SU-DHL-6 (cell line): ENCODE measurements around the gene ATP9B.
A peak's percentile ranks its signal among the peaks of the same experiment; 100 is the strongest.

Experiments
- EZH2phosphoT487 ChIP-seq: fragments of 200-600 bp; sonication (generic), shearing (Covaris generic); conservative IDR thresholded peaks from 2 replicates; pipeline ENCODE4 v1.6.1; 2018; ENCODE audit warnings: mild to moderate bottlenecking, antibody characterized with exemption, low read length, moderate library complexity, mixed read lengths
- TF ChIP-seq, protein P1 (sequence below): fragments of 200-600 bp; sonication (generic); IDR thresholded peaks from one replicate; pipeline ENCODE4 v1.5.1; 2017; ENCODE audit warnings: antibody characterized with exemption, mild to moderate bottlenecking, low read length, moderate library complexity; ENCODE audit not compliant: insufficient read depth, poor library complexity, severe bottlenecking

DNA sequence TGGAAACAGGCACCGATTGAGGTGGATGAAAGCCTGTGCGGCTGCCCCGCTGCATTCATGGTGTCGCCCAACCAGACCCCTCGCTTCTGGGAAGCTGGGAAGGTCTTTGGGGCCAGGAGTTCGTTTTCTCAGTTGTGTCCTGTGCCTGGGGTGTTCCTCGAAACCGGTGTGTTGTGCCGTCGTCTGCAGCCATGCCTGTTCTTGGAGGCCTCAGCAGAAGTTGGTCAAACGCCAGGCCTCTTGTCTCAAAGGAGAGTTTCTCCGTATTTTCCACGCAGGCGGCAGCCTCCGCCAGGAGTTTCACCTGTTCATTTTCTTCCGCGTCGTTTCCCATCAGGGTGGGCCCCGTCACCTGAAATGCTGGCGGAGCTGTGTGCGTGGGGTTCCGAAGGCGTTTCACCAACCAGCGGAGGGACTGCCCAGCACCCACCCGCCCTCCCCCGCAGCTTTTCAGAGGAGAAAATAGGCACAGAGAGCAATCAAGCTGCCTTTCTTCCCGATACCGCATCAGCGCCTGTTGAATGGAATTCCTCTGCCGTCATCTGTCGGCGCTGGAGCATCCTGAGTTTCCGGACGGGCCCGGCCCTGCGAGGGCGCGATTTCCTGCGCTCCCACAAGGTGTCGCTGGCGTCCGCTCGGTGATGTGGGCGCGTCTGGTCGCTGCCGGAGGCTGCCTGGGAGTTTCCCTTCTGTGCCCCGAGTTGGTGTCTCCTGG lies 309.5 kb downstream of the ATP9B start:
- TF ChIP-seq, protein P1, sequence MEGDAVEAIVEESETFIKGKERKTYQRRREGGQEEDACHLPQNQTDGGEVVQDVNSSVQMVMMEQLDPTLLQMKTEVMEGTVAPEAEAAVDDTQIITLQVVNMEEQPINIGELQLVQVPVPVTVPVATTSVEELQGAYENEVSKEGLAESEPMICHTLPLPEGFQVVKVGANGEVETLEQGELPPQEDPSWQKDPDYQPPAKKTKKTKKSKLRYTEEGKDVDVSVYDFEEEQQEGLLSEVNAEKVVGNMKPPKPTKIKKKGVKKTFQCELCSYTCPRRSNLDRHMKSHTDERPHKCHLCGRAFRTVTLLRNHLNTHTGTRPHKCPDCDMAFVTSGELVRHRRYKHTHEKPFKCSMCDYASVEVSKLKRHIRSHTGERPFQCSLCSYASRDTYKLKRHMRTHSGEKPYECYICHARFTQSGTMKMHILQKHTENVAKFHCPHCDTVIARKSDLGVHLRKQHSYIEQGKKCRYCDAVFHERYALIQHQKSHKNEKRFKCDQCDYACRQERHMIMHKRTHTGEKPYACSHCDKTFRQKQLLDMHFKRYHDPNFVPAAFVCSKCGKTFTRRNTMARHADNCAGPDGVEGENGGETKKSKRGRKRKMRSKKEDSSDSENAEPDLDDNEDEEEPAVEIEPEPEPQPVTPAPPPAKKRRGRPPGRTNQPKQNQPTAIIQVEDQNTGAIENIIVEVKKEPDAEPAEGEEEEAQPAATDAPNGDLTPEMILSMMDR = peak; percentile 88
- TF ChIP-seq EZH2phosphoT487 = no peak
